SK-N-MC (cell line): ENCODE results near the gene POGZ.

Experiments
- DNase-seq: peaks from one replicate; pipeline ENCODE4 v3.0.0-alpha.2; 2011; ENCODE audit warnings: low read depth, low spot score
- H3K27ac ChIP-seq: fragments of 200-600 bp; sonication (generic); 2 replicates; pipeline ENCODE4 v1.5.1; 2016; ENCODE audit warnings: mixed run types
- H3K36me3 ChIP-seq: fragments of 200-600 bp; sonication (generic); 2 replicates; pipeline ENCODE4 v1.6.1; 2017; ENCODE audit warnings: antibody characterized with exemption, low read length, mixed read lengths; ENCODE audit not compliant: insufficient read depth
- H3K4me3 ChIP-seq: fragments of 200-600 bp; sonication (generic); 2 replicates; pipeline ENCODE4 v1.5.1; 2016
- H3K9ac ChIP-seq: fragments of 200-600 bp; sonication (generic); 2 replicates; pipeline ENCODE4 v1.8.0; 2017; ENCODE audit warnings: mixed run types, mixed read lengths; ENCODE audit not compliant: insufficient read length
- H3K9me3 ChIP-seq: fragments of 200-600 bp; sonication (generic); 2 replicates; pipeline ENCODE4 v1.6.1; 2017; ENCODE audit warnings: low read depth, mild to moderate bottlenecking, antibody characterized with exemption, low read length, moderate library complexity, mixed read lengths
- EZH2 ChIP-seq: fragments of 200-600 bp; sonication (generic); IDR thresholded peaks from one replicate; pipeline ENCODE4 v1.6.1; 2017; ENCODE audit warnings: antibody characterized with exemption
- FOXP2 ChIP-seq: optimal IDR thresholded peaks from 2 replicates; pipeline ENCODE3; 2011; ENCODE audit warnings: mild to moderate bottlenecking, moderate library complexity; ENCODE audit not compliant: insufficient read depth; ENCODE audit errors: extremely low read length, control extremely low read depth
- POLR2AphosphoS5 ChIP-seq: IDR thresholded peaks from 2 replicates; pipeline ENCODE4 v1.6.1; 2012; ENCODE audit warnings: mild to moderate bottlenecking, low read depth, low read length, borderline replicate concordance

The POGZ gene

DNA sequence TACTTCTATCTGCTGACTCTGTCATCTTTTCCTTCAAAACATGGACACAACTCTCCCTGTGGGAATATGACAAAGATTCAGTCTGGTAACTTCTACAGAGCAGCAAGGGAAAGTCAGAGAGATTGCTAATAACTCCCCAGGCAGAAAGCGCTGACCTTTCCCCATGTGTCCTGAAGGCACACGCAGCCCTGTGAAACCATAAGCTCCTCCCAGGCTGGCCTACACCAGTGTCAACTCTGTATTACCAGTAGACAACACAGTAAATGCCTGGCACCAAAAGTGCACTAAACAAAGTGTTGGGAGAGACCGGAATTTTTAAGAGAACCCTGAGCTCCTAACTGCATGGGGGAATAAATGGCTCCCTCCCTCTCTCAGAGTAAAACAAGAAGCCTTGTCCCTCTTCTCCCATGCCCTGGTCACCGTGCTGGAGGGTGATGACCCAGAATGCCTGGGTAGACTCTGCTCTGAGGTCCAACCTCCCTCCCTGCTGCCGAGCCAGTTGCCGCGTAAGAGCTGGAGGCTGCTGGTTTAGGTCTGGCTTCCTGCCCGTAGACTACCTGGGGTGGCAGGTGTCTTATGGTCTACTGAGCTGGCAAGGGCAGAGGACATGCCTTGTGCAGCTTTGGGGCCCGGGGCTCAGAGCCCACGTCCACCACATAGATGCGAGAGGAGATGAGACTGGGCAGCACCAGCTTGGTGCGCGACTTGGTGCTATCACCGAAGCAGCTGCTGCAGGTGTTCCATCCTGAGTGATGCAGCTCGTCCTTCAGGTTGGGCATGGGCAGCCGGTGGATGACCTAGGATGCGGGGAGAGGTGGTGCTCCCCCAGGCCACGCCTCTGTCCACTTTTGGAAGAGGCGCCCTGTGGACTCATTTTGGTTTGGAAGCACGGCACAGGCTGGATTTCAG, 90.6 kb downstream of the POGZ start:
- Histone ChIP-seq H3K9ac (no peak overlapping the region), H3K27ac (no peak overlapping the region)

GRCh38 chr1:151367658-151368392, 91.5 kb downstream of the POGZ start:
- Histone ChIP-seq H3K9ac (no peak overlapping the region), H3K27ac (no peak overlapping the region), H3K9me3 (no peaks in the 10 kb centered on the region), H3K36me3 (no peaks in the 10 kb centered on the region), H3K4me3 (no peak overlapping the region)
- DNase-seq, result no peak
- no peak for TF ChIP-seq EZH2
- no peak for TF ChIP-seq FOXP2
- no peak for TF ChIP-seq POLR2AphosphoS5

More for the DNA sequence above, 90.6 kb downstream of the POGZ start:
- Histone ChIP-seq H3K4me3 (no peak overlapping the region), H3K36me3 (no peaks in the 10 kb centered on the region), H3K9me3 (no peaks in the 10 kb centered on the region)
- TF ChIP-seq FOXP2 (no peak), POLR2AphosphoS5 (no peak), EZH2 (no peak)
- DNase-seq, result no peak

DNA sequence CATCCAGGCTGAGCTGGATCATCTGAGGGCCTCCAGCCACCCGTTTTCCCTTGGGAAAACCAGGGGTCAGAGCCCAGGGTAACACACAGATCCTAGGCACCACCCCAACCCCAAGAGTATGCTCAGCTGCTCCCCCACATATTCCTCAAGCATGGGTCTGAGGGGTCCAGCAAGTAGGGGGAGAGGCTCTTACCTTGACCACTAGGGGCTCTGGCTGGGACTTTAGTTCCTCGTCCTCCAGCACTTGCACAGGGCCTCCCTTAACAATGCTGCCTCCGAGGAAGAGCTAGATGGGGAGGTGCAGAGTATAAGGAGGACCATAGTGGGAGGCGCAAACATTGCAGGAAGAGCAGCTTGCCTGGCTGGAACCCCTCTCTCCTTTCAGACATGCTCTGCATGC, 94.3 kb downstream of the POGZ start:
- Histone ChIP-seq H3K36me3 (no peaks in the 10 kb centered on the region), H3K9me3 (no peaks in the 10 kb centered on the region), H3K9ac (no peak overlapping the region), H3K4me3 (no peak overlapping the region), H3K27ac (no peak overlapping the region)
- TF ChIP-seq POLR2AphosphoS5 (no peak), EZH2 (no peak), FOXP2 (no peak)
- DNase-seq, result no peak

DNA sequence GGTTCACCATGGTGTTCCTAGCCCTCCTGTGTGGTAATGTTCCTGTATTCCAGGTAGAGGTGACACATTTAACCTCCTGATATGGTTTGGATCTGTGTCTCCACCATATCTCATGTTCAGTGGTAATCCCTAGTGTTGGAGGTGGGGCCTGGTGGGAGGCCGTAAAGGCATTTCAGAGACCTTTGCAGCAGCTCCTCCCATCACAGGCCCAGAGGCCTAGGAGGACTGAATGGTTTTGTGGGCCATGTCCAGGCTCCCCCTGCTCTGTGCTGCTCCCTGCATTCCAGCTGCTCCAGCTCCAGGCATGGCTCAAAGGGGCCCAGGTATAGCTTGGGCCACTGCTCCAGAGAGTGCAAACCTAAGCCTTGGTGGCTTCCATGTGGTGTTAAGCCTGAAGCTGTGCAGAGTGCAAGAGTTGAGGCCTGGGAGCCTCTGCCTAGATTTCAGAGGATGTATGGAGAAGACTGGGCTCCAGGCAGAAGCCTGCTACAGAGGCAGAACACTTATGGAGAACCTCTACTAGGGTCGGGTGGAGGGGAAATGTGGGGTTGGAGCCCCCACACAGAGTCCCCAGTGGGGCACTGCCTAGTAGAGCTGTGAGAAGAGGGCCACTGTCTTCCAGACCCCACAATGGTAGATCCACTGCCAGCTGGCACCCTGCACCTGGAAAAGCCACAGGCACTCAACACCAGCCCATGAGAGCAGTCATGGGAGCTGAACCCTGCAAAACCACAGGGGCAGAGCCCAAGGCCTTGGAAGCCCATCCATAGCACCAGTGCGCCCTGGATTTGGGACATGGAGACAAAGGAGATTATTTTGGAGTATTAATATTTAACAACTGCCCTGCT, 96.8 kb downstream of the POGZ start:
- no peak for DNase-seq
- TF ChIP-seq FOXP2, result no peak
- no peak for TF ChIP-seq POLR2AphosphoS5
- no peak for TF ChIP-seq EZH2
- H3K9ac ChIP-seq, result no peak overlapping the region
- H3K27ac ChIP-seq, result no peak overlapping the region
- H3K36me3 ChIP-seq, result no peaks in the 10 kb centered on the region
- H3K4me3 ChIP-seq, result no peak overlapping the region
- H3K9me3 ChIP-seq, result no peaks in the 10 kb centered on the region

GRCh38 chr1:151361883-151362282, 97.4 kb downstream of the POGZ start:
- no peak for DNase-seq

DNA sequence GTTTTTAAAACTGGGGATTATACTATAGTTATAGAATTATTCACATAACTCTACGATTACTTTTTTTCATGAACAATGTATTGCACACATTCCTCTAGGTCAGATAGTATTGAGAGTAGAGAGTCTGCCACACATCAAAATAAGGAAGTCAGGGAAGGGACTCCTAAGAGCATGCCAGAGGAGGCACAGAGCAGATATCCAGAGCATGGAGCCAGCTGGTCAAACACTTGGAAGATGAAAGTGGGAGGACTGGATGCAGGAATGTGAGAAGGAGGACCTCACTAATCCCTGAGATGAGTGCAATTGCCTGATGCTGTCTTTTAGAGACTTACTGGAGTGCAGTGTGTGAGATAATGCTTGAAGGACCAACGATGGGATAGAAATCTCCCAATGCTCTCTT, 102.6 kb downstream of the POGZ start:
- DNase-seq, result no peak
- Histone ChIP-seq H3K9me3 (no peaks in the 10 kb centered on the region), H3K9ac (no peak overlapping the region), H3K27ac (no peak overlapping the region), H3K4me3 (no peak overlapping the region), H3K36me3 (no peaks in the 10 kb centered on the region)
- TF ChIP-seq FOXP2, result no peak
- no peak for TF ChIP-seq EZH2
- no peak for TF ChIP-seq POLR2AphosphoS5

More at GRCh38 chr1:151361883-151362282, 97.4 kb downstream of the POGZ start:
- Histone ChIP-seq H3K27ac (no peak overlapping the region), H3K36me3 (no peaks in the 10 kb centered on the region), H3K4me3 (no peak overlapping the region), H3K9ac (no peak overlapping the region), H3K9me3 (no peaks in the 10 kb centered on the region)
- TF ChIP-seq FOXP2 (no peak), EZH2 (no peak), POLR2AphosphoS5 (no peak)
